Astrocyte of the cerebellum (primary cell): ENCODE measurements around the gene HPN.
"Not testable (repeated sequence)": the region's sequence is repeated elsewhere in the genome, so short reads cannot be mapped to it uniquely, and the experiment has no call there.

Experiments used
- DNase-seq: peaks from one replicate; pipeline ENCODE4 v3.0.0-alpha.2; 2011; ENCODE audit warnings: low read depth
- H3K4me3 ChIP-seq: 2 replicates; pipeline ENCODE4 v1.5.1; 2011; ENCODE audit warnings: mild to moderate bottlenecking, low read depth, low read length, moderate library complexity
- CTCF ChIP-seq: IDR thresholded peaks from 2 replicates; pipeline ENCODE4 v1.5.1; 2012; ENCODE audit warnings: low read length, low read depth, moderate library complexity, mild to moderate bottlenecking; ENCODE audit errors: missing control alignments
- in situ Hi-C: cut with HindIII; loops from 2 replicates; pipeline ENCODE4 v1.10.0; 2017; ENCODE audit warnings: low sequenced_read_pairs

The HPN gene

GRCh38 chr19:35041548-35042055, at the start of gene HPN:
Gene HPN, plus strand, starts transcription at chr19:35041721. Its CDS starts 786 bp downstream, at chr19:35042507.
- TF ChIP-seq CTCF, result no peak
- DNase-seq, result no peak
- H3K4me3 ChIP-seq, result no peak within 1 kb of the TSS
- in situ Hi-C loops, result no loop called here

GRCh38 chr19:34992582-34992981, 48.9 kb upstream of the HPN start:
- DNase-seq, H3K4me3 ChIP-seq, in situ Hi-C loops: not testable (repeated sequence)

- in situ Hi-C loops, result no loop called here
- TF ChIP-seq CTCF, result no peak
- no peak for DNase-seq
- H3K4me3 ChIP-seq, result no peak overlapping the region
These were observed 47.3 kb upstream of the HPN start for GRCh38 chr19:34994286-34994642.

- no peak for DNase-seq
- H3K4me3 ChIP-seq, result no peak overlapping the region
- no peak for TF ChIP-seq CTCF
- in situ Hi-C loops, result no loop called here
These were observed 46.6 kb upstream of the HPN start for GRCh38 chr19:34994643-34995541.

- no peak for TF ChIP-seq CTCF
- in situ Hi-C loops, result no loop called here
- no peak for DNase-seq
- no peak overlapping the region for H3K4me3 ChIP-seq
These were observed 46.0 kb upstream of the HPN start for GRCh38 chr19:34995551-34995950.

- TF ChIP-seq CTCF, result no peak
- in situ Hi-C loops, result no loop called here
- DNase-seq, result no peak
- H3K4me3 ChIP-seq, result no peak overlapping the region
These were observed 44.4 kb upstream of the HPN start for GRCh38 chr19:34997071-34997617.

GRCh38 chr19:34998224-34998623, 43.3 kb upstream of the HPN start:
- in situ Hi-C loops, DNase-seq, H3K4me3 ChIP-seq: not testable (repeated sequence)
